Measurements from ENCODE around the gene TMC5. TPM values are rescaled to one million over a fixed set of nuclear protein-coding genes. Genes with fewer than 3 reads are reported as not detected.
"Not testable (repeated sequence)": the region's sequence is repeated elsewhere in the genome, so short reads cannot be mapped to it uniquely, and the experiment has no call there.

The TMC5 gene
- polyA plus RNA-seq, 5 donors, result 5.7 to 15.5 (median 9.0) TPM

- DNase-seq, result no peak
Observed at GRCh38 chr16:19540241-19540970, 122.7 kb downstream of the TMC5 start.

- no peak for DNase-seq
Observed at GRCh38 chr16:19542138-19542821, 124.6 kb downstream of the TMC5 start.

GRCh38 chr16:19543278-19543996 lies 125.8 kb downstream of the TMC5 start:
- not testable (repeated sequence) for DNase-seq

- no peak for DNase-seq
Observed at GRCh38 chr16:19548144-19548543, 130.5 kb downstream of the TMC5 start.

Other genes starting within 250 kb of the TMC5 start
- 10 to 100 TPM; 12.8 to 18.9 (median 13.8) TPM for gene SYT17, start 249.6 kb upstream of the TMC5 start, polyA plus RNA-seq (ENCODE audit: insufficient read depth in 1 of 5, insufficient read length in 5 of 5, low replicate concordance in 1 of 5)
- gene CLEC19A, start 132.2 kb upstream of the TMC5 start, polyA plus RNA-seq (ENCODE audit: insufficient read depth in 1 of 5, insufficient read length in 5 of 5, low replicate concordance in 1 of 5), result under 1 TPM in 3 of 5 donors, not detected in 2; 0.11 to 0.51 (median 0.50) TPM
- gene GDE1, start 104.2 kb downstream of the TMC5 start, polyA plus RNA-seq (ENCODE audit: insufficient read depth in 1 of 5, insufficient read length in 5 of 5, low replicate concordance in 1 of 5), result 10 to 100 TPM; 66.6 to 87.7 (median 77.3) TPM
- 10 to 100 TPM; 28.0 to 66.3 (median 53.4) TPM for gene CCP110, start 106.1 kb downstream of the TMC5 start, polyA plus RNA-seq (ENCODE audit: insufficient read depth in 1 of 5, insufficient read length in 5 of 5, low replicate concordance in 1 of 5)
- 10 to 100 TPM; 50.5 to 56.9 (median 55.9) TPM for gene VPS35L, start 137.8 kb downstream of the TMC5 start, polyA plus RNA-seq (ENCODE audit: insufficient read depth in 1 of 5, insufficient read length in 5 of 5, low replicate concordance in 1 of 5)